SK-N-MC (cell line): ENCODE results near the gene DDX31.

Experiments
- DNase-seq: peaks from one replicate; pipeline ENCODE4 v3.0.0-alpha.2; 2011; ENCODE audit warnings: low read depth, low spot score
- H3K27ac ChIP-seq: fragments of 200-600 bp; sonication (generic); 2 replicates; pipeline ENCODE4 v1.5.1; 2016; ENCODE audit warnings: mixed run types
- H3K36me3 ChIP-seq: fragments of 200-600 bp; sonication (generic); 2 replicates; pipeline ENCODE4 v1.6.1; 2017; ENCODE audit warnings: antibody characterized with exemption, low read length, mixed read lengths; ENCODE audit not compliant: insufficient read depth
- H3K4me3 ChIP-seq: fragments of 200-600 bp; sonication (generic); 2 replicates; pipeline ENCODE4 v1.5.1; 2016
- H3K9ac ChIP-seq: fragments of 200-600 bp; sonication (generic); 2 replicates; pipeline ENCODE4 v1.8.0; 2017; ENCODE audit warnings: mixed run types, mixed read lengths; ENCODE audit not compliant: insufficient read length
- H3K9me3 ChIP-seq: fragments of 200-600 bp; sonication (generic); 2 replicates; pipeline ENCODE4 v1.6.1; 2017; ENCODE audit warnings: low read depth, mild to moderate bottlenecking, antibody characterized with exemption, low read length, moderate library complexity, mixed read lengths
- EZH2 ChIP-seq: fragments of 200-600 bp; sonication (generic); IDR thresholded peaks from one replicate; pipeline ENCODE4 v1.6.1; 2017; ENCODE audit warnings: antibody characterized with exemption
- FOXP2 ChIP-seq: optimal IDR thresholded peaks from 2 replicates; pipeline ENCODE3; 2011; ENCODE audit warnings: mild to moderate bottlenecking, moderate library complexity; ENCODE audit not compliant: insufficient read depth; ENCODE audit errors: extremely low read length, control extremely low read depth
- POLR2AphosphoS5 ChIP-seq: IDR thresholded peaks from 2 replicates; pipeline ENCODE4 v1.6.1; 2012; ENCODE audit warnings: mild to moderate bottlenecking, low read depth, low read length, borderline replicate concordance

DDX31 gene

DNA sequence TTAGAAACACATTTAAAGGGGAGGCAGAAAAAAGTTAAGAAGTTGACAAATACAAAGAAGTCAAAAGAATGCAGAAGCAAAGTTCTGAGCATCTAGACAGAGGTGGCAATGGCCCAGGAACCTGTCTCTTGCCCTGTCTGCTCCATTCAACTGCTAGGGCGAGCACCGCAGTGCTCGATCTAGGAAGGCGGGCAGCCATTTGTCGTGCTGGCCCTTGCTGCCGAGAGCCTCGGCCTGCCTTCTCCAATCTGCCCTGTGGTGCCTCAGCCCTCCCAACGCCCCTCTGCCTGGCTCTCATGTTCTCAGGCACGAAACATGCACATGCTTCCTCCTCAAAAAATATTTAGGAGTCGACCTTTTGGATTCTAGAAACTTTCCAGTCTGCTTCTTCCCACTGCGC lies 42.2 kb downstream of the DDX31 start:
- Histone ChIP-seq H3K9ac (no peak overlapping the region), H3K9me3 (no peaks in the 10 kb centered on the region), H3K36me3 (peaks cover 62% of the 10 kb centered on the region), H3K4me3 (no peak overlapping the region), H3K27ac (no peak overlapping the region)
- DNase-seq = no peak
- TF ChIP-seq FOXP2 (no peak), EZH2 (no peak), POLR2AphosphoS5 (no peak)

DNA sequence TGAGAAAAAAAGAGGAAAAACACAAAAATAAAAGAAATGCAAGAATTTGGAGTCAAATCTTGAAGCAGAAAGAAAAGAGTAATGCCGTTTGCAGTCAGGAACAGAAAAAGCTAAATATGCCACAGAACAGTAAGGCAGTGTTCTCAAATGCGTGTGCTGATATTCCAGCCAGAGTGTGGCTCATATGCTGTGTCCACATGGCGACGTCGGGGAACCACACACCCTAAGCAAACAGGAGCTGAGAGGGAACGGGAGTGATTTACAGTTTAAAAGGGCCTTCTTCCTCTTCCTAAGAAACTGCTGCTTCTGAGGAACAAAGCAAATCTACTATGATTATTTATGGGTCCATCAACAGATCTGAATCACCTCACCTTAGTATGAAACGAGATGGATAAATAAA lies 42.7 kb downstream of the DDX31 start:
- peaks cover 62% of the 10 kb centered on the region for H3K36me3 ChIP-seq

DNA sequence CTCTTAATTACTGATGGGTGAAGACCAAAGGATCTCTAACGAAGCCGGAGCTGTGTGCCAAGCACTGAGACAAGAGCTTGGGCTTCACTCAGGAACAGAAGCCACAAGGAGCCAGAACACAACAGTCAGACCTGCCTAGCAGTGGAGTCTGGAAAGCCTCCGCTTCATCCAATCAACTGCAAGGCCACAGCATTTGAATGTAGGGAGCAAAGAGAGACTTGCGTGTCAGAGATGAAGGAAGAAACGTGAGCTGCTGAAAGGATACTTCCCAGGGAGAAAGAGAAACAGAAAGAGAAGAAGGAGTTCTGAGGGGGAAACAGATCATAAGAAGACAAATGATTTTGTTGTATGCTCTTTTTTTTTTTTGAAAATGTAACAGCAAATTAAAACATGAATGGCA lies 43.5 kb downstream of the DDX31 start:
- Histone ChIP-seq H3K36me3 (peaks cover 61% of the 10 kb centered on the region), H3K27ac (no peak overlapping the region), H3K9ac (no peak overlapping the region), H3K4me3 (no peak overlapping the region), H3K9me3 (no peaks in the 10 kb centered on the region)
- TF ChIP-seq EZH2 (no peak), FOXP2 (no peak), POLR2AphosphoS5 (no peak)
- no peak for DNase-seq

More for the DNA sequence above, 42.7 kb downstream of the DDX31 start:
- DNase-seq = no peak
- Histone ChIP-seq H3K4me3 (no peak overlapping the region), H3K9me3 (no peaks in the 10 kb centered on the region), H3K9ac (no peak overlapping the region), H3K27ac (no peak overlapping the region)
- no peak for TF ChIP-seq EZH2
- TF ChIP-seq FOXP2 = no peak
- TF ChIP-seq POLR2AphosphoS5 = no peak

DNA sequence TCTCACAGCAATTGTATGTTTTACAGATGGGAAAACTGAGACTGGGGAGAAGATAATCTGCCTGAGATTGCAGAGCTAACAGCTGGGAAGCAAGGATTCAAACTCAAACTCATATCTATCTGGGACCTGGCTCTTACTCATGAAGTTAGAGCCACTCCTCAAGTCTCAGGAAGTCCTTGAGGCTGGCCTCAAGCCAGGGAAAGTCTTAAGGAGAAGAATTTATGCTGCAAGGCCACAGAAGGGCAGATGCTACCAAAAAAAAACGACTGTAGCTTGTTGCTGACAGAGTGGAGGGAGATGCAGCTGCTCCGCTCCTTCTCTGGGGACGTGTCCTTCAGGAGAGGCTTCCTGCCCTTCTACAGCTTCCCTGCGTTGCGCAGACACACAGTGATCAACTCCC lies 47.6 kb downstream of the DDX31 start:
- Histone ChIP-seq H3K4me3 (no peak overlapping the region), H3K9me3 (no peaks in the 10 kb centered on the region), H3K36me3 (peaks cover 51% of the 10 kb centered on the region), H3K9ac (no peak overlapping the region), H3K27ac (no peak overlapping the region)
- no peak for DNase-seq
- TF ChIP-seq POLR2AphosphoS5 = no peak
- TF ChIP-seq FOXP2 = no peak
- no peak for TF ChIP-seq EZH2

DNA sequence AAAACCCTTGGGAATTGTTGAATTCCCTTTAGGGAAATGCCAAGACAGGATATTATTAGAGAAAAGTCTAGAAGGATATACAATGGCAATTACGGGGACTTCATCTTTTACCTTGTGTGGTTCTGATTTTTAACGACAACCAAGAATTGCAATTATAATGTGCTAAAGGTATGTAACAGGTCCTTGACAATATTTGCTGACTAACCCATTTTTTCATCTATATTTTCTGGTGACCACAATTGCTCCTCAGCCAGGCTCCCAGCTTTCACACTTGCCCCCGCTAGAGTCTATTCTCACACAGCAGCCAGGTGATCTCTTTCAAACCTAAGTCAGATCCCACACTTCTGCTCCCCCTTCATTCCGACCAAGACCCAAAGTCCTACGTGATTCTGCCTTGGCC lies 53.1 kb downstream of the DDX31 start:
- Histone ChIP-seq H3K36me3 (peaks cover 57% of the 10 kb centered on the region), H3K9me3 (no peaks in the 10 kb centered on the region), H3K27ac (no peak overlapping the region), H3K4me3 (no peak overlapping the region), H3K9ac (no peak overlapping the region)
- no peak for TF ChIP-seq FOXP2
- TF ChIP-seq EZH2 = no peak
- TF ChIP-seq POLR2AphosphoS5 = no peak
- no peak for DNase-seq

DNA sequence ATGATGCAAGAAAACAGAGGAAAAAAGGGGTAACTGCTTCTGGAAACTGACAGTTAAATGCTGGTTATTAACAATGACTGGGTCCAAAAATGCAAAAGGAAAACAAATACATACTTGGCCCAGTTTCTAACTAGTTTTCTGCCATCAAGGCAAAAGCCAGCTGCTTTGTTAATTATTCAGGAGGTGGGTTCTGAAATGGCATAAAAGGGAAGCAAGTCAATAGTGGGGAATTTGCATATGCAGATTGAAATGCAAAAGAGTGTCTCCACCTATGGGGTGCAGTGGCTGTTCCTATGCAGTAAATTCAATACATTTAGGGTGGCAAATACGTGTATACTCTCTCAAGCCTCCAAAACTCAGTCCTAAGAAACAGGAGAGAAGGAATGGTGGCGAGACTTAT lies 54.0 kb downstream of the DDX31 start:
- Histone ChIP-seq H3K36me3 (peaks cover 64% of the 10 kb centered on the region), H3K9ac (no peak overlapping the region), H3K9me3 (no peaks in the 10 kb centered on the region), H3K4me3 (no peak overlapping the region), H3K27ac (no peak overlapping the region)
- DNase-seq = no peak
- TF ChIP-seq FOXP2 = no peak
- TF ChIP-seq EZH2 = no peak
- no peak for TF ChIP-seq POLR2AphosphoS5

DNA sequence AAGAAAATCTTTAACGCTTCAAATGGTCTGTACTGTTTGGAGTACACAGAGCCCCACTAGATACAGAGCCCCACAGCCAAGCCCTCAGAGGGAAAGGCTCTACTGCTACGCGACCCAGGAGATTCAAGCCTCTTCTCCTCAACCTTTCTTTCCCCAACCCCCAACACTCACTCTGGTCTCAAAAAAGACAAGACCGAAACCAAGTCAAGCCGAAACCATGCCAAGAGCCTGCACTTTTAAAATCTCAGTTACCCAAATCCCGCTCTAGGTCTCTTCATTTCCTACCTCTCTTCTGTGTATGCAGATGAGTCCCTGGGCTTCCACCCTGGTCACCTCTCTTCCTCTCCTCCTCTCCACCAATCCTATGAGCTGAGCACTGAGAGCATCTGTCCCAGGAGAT lies 55.5 kb downstream of the DDX31 start:
- DNase-seq = no peak
- no peak overlapping the region for H3K27ac ChIP-seq
- H3K9ac ChIP-seq = no peak overlapping the region
- no peak overlapping the region for H3K4me3 ChIP-seq
- no peaks in the 10 kb centered on the region for H3K9me3 ChIP-seq
- no peak for TF ChIP-seq POLR2AphosphoS5
- no peak for TF ChIP-seq EZH2
- no peak for TF ChIP-seq FOXP2
- H3K36me3 ChIP-seq = peaks cover 68% of the 10 kb centered on the region

DNA sequence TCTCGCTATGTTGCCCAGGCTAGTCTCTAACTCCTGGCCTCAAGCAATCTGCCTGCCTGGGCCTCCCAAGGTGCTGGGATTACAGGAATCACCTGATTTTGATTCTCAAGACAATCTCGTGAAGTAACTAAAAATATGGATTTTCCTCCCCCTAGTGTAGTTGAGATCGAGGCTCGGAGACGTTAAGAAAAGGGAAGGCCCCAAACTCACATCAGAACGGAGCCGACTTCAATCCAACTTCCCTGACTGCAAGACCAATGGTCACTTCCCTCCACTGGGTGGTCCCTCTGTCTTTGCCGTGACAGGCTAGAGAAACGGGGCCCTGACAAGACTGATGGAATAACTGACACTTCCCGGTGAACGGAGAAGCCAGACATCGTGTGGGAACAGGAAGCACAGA lies 59.1 kb downstream of the DDX31 start:
- H3K9me3 ChIP-seq = no peaks in the 10 kb centered on the region
- DNase-seq = no peak
- TF ChIP-seq POLR2AphosphoS5 = no peak
- no peak for TF ChIP-seq EZH2
- no peak for TF ChIP-seq FOXP2
- H3K9ac ChIP-seq = no peak overlapping the region
- peaks cover 59% of the 10 kb centered on the region for H3K36me3 ChIP-seq
- no peak overlapping the region for H3K27ac ChIP-seq
- no peak overlapping the region for H3K4me3 ChIP-seq

DNA sequence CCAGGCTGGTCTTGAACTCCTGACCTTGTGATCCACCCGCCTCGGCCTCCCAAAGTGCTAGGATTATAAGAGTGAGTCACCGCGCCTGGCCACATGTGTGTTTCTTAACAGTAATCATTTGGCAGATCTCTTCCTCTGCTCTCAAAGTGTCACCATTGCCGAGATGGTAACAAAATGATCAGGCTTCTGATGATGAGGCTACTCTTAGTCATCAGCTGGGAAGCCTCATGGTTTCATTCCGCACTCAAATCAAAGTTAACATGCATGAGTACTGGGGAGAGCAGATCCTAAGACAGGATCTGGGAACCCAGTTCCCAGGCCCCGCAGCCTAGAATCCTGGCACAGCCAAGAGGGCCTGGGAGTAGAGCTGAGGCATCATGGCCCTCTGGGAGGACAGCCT lies 60.0 kb downstream of the DDX31 start:
- Histone ChIP-seq H3K4me3 (no peak overlapping the region), H3K36me3 (peaks cover 60% of the 10 kb centered on the region), H3K27ac (no peak overlapping the region), H3K9ac (no peak overlapping the region), H3K9me3 (no peaks in the 10 kb centered on the region)
- no peak for DNase-seq
- no peak for TF ChIP-seq POLR2AphosphoS5
- TF ChIP-seq EZH2 = no peak
- TF ChIP-seq FOXP2 = no peak

DNA sequence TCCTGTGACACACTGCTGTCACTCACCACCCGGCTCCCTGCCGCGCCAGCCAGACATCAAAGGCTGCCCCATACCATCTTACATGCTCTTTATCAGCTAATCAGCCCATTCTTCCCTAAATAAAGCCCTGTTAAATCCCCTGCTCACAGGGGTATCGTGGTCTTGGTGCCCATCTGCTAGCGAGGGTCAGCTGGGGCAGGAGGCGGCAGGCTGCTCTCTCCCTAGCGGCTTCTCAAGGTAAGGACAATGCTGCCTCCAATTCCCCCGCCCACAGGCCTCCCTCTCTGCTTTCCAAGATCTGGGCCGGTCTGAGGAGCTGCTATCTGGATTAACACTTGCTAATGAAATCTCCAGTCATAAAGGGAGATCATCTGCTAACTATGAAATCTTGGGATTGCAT lies 60.6 kb downstream of the DDX31 start:
- Histone ChIP-seq H3K9ac (no peak overlapping the region), H3K9me3 (no peaks in the 10 kb centered on the region), H3K36me3 (peaks cover 64% of the 10 kb centered on the region), H3K4me3 (no peak overlapping the region), H3K27ac (no peak overlapping the region)
- no peak for TF ChIP-seq POLR2AphosphoS5
- no peak for TF ChIP-seq FOXP2
- no peak for TF ChIP-seq EZH2
- no peak for DNase-seq
